A549 (cell line): ENCODE measurements around the gene KIAA0040. TPM values are rescaled to one million over a fixed set of nuclear protein-coding genes. Genes with fewer than 3 reads are reported as not detected.
A peak's percentile ranks its signal among the peaks of the same experiment; 100 is the strongest.

ENCODE experiments used
- ATAC-seq, 2 experiments: fragments of 200-7000 bp in 1 of 2; fragments of >200 bp in 1 of 2; cut with Nextera tagmentation in 1 of 2; cut with Tn5 transposase in 1 of 2; 3 replicates each; pipeline versions ENCODE4 v1.8.0 to v1.9.1; 2018 to 2020; ENCODE audit warnings: mild to moderate bottlenecking in 1 of 2, moderate library complexity in 1 of 2
- CTCF ChIA-PET: fragments of 300-600 bp; sonication (Branson Sonifier 250); formaldehyde crosslinking; extraction: SDS; loops from one replicate; lab custom pipeline; 2021; ENCODE audit warnings: antibody characterized with exemption, inconsistent platforms; lab: Yijun Ruan, JAX
- POLR2A ChIA-PET: fragments of 350-600 bp; formaldehyde crosslinking; extraction: SDS; loops from one replicate; lab custom pipeline; 2021; ENCODE audit warnings: antibody characterized with exemption, inconsistent platforms; lab: Yijun Ruan, JAX
- DNase-seq, 2 experiments: peaks; one replicate each; pipeline versions ENCODE4 v3.0.0 to v3.0.0-alpha.2; 2011 to 2016; ENCODE audit warnings: low read depth in 1 of 2, low spot score in 1 of 2
- FAIRE-seq: peaks from 2 replicates; lab custom pipeline; 2011; peaks lifted over from hg19 to GRCh38; lab: Jason Lieb, UNC
- H3K27ac ChIP-seq, 2 experiments: fragments of >200 bp; sonication (Bioruptor Twin); formaldehyde crosslinking; 3 replicates each; pipeline ENCODE4 v1.5.1; 2016 to 2017
- H3K4me1 ChIP-seq: fragments of >200 bp; sonication (Bioruptor Twin); formaldehyde crosslinking; 3 replicates; pipeline ENCODE4 v1.6.1; 2016
- H3K4me2 ChIP-seq: fragments of >200 bp; sonication (Bioruptor Twin); formaldehyde crosslinking; 3 replicates; pipeline ENCODE4 v1.6.1; 2016
- H3K4me3 ChIP-seq: fragments of >200 bp; sonication (Bioruptor Twin); formaldehyde crosslinking; 3 replicates; pipeline ENCODE4 v1.5.1; 2016
- H3K9me3 ChIP-seq: fragments of >200 bp; sonication (Bioruptor Twin); formaldehyde crosslinking; 3 replicates; pipeline ENCODE4 v1.6.1; 2016
- BHLHE40 ChIP-seq: IDR thresholded peaks from 2 replicates; pipeline ENCODE4 v1.6.1; 2012; ENCODE audit warnings: low read depth, low read length, inconsistent platforms
- CBX8 ChIP-seq: fragments of 200-600 bp; sonication (generic); IDR thresholded peaks from 2 replicates; pipeline ENCODE4 v1.6.1; 2016
- CHD2 ChIP-seq: fragments of 150-350 bp; IDR thresholded peaks from 2 replicates; pipeline ENCODE4 v1.6.1; 2014; ENCODE audit warnings: low read length; ENCODE audit not compliant: partially characterized antibody
- EHF ChIP-seq: fragments of 250-450 bp; sonication (Bioruptor Pico); IDR thresholded peaks from 2 replicates; pipeline ENCODE4 v1.5.0; 2020; ENCODE audit warnings: mild to moderate bottlenecking
- EP300 ChIP-seq, 2 experiments: fragments of >200 bp; sonication (Bioruptor Twin); formaldehyde crosslinking; IDR thresholded peaks; 2 replicates in 1 of 2; 3 replicates in 1 of 2; pipeline ENCODE4 v1.6.1; 2016 to 2017
- FOSL2 ChIP-seq, 2 experiments: fragments of 450-650 bp in 1 of 2; fragments of >200 bp in 1 of 2; sonication (Bioruptor Twin) in 1 of 2; formaldehyde crosslinking; IDR thresholded peaks; 2 replicates each; pipeline versions ENCODE4 v1.5.0 to v1.6.1; 2016 to 2020; ENCODE audit warnings: mild to moderate bottlenecking in 1 of 2, moderate library complexity in 1 of 2
- FOXS1 ChIP-seq: fragments of 250-450 bp; sonication (Bioruptor Pico); IDR thresholded peaks from 2 replicates; pipeline ENCODE4 v1.5.0; 2020; ENCODE audit warnings: mild to moderate bottlenecking, moderate library complexity
- GATA3 ChIP-seq: IDR thresholded peaks from 2 replicates; pipeline ENCODE4 v1.6.1; 2012; ENCODE audit warnings: borderline replicate concordance
- HDAC2 ChIP-seq: fragments of 200-600 bp; sonication (generic); IDR thresholded peaks from 2 replicates; pipeline ENCODE4 v1.6.1; 2016
- HES2 ChIP-seq: fragments of >200 bp; sonication (Bioruptor Twin); formaldehyde crosslinking; IDR thresholded peaks from 2 replicates; pipeline ENCODE4 v1.6.1; 2016
- HEYL ChIP-seq: fragments of 250-450 bp; sonication (Bioruptor Pico); IDR thresholded peaks from 2 replicates; pipeline ENCODE4 v1.8.0; 2021; ENCODE audit warnings: mild to moderate bottlenecking, moderate library complexity
- JUNB ChIP-seq: fragments of >200 bp; sonication (Bioruptor Twin); formaldehyde crosslinking; IDR thresholded peaks from 2 replicates; pipeline ENCODE4 v1.6.1; 2016
- MAX ChIP-seq: IDR thresholded peaks from 2 replicates; pipeline ENCODE4 v1.6.1; 2012
- MAZ ChIP-seq: fragments of 150-350 bp; IDR thresholded peaks from 2 replicates; pipeline ENCODE4 v1.6.1; 2014; ENCODE audit warnings: antibody characterized with exemption, low read depth, low read length, borderline replicate concordance
- PBX3 ChIP-seq: IDR thresholded peaks from 2 replicates; pipeline ENCODE4 v1.6.1; 2012
- RFX5 ChIP-seq: fragments of 450-650 bp; IDR thresholded peaks from 2 replicates; pipeline ENCODE4 v1.7.1; 2014; ENCODE audit warnings: antibody characterized with exemption, mild to moderate bottlenecking, moderate library complexity
- SMC3 ChIP-seq: fragments of >200 bp; sonication (Bioruptor Twin); formaldehyde crosslinking; IDR thresholded peaks from 3 replicates; pipeline ENCODE4 v1.6.1; 2018; ENCODE audit warnings: inconsistent platforms
- ZC3H11A ChIP-seq: fragments of 450-650 bp; IDR thresholded peaks from 2 replicates; pipeline ENCODE4 v1.6.1; 2014; ENCODE audit warnings: antibody characterized with exemption, mild to moderate bottlenecking
- ZNF302 ChIP-seq: fragments of 250-450 bp; sonication (Bioruptor Pico); IDR thresholded peaks from 2 replicates; pipeline ENCODE4 v1.9.0; 2021; ENCODE audit warnings: inconsistent platforms, mild to moderate bottlenecking, moderate library complexity
- WGBS: methylation state at CpG from one replicate; pipeline ENCODE4 v1.1.6; 2017; ENCODE audit errors: missing lambda C conversion rate; 5-methylcytosine and 5-hydroxymethylcytosine counted together
- polyA plus RNA-seq, 4 experiments: library from polyadenylated mRNA; depleted of rRNA in 3 of 4; stranded (reverse); fragments of >200 nt; fragmentation: RNase III in 1 of 4; extraction: RNeasy Plus Mini Kit Qiagen cat#74134 plus additional on column Dnase treatment in 1 of 4; gene quantifications; 2 replicates in 3 of 4; 3 replicates in 1 of 4; pipeline ENCODE4 v1.2.3, GENCODE V29; 2011 to 2017
- TF ChIP-seq, protein P1 (sequence below): IDR thresholded peaks from 2 replicates; pipeline ENCODE4 v1.6.1; 2012; ENCODE audit warnings: low read depth, borderline replicate concordance
- TF ChIP-seq, protein P2 (sequence below): fragments of >200 bp; sonication (Bioruptor Twin); formaldehyde crosslinking; IDR thresholded peaks from 3 replicates; pipeline ENCODE4 v1.5.1; 2016
- TF ChIP-seq, protein P3 (sequence below): fragments of 250-450 bp; sonication (Bioruptor Pico); IDR thresholded peaks from 2 replicates; pipeline ENCODE4 v1.5.0; 2021; ENCODE audit warnings: mild to moderate bottlenecking, moderate library complexity, borderline replicate concordance

Gene KIAA0040
- polyA plus RNA-seq, 2 of the 4 experiments (the other 2 are of a cell fraction) = 0.21 to 1.1 TPM

DNA sequence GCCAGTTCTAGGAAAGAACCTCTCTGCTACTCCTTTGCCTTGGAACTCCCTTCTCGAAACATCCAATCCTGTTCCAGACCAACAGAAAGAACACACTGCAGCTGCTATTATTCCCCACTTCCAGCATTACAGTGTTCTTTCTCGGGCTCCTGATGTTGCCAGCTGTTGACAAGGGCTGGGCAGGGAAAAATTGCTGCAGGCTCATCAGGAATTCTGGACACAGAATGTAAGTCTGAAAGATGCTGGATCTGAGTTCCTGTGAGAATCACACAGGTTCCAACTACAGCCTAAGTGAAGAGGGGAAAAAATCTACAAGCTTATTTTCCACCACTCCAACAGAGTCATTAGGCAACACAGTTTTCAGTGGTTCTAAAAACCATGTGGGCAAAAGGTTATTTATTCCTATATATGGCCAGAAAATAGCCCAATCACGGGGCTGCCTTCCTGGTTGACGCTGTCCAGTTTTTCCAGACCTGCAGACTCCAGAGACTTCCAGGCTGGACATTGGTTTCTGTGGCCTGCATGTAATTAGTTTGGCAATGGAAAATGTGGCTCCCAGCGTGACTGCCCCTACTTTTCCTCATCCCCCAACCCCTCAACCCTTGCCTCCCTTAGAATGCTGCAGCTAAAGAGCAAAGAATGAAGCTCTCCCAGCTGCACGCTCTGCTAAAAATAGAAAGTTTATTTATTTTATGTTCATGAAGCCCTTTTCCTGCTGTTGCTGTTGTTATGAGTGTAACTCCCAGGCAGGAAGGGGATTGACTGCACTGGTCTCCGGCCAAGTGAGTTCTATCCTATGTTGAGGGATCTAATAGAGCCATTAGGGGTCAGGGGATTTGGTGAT, 8.3 kb upstream of the KIAA0040 start:
- no peak for TF ChIP-seq HES2
- no peak for TF ChIP-seq MAX
- no peak for TF ChIP-seq RFX5
- no peak for TF ChIP-seq HDAC2
- no peak for TF ChIP-seq CHD2
- no peak for TF ChIP-seq BHLHE40
- TF ChIP-seq, protein P1, sequence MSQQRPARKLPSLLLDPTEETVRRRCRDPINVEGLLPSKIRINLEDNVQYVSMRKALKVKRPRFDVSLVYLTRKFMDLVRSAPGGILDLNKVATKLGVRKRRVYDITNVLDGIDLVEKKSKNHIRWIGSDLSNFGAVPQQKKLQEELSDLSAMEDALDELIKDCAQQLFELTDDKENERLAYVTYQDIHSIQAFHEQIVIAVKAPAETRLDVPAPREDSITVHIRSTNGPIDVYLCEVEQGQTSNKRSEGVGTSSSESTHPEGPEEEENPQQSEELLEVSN = no peak
- TF ChIP-seq ZNF302 (CRISPR knock-in tag) = no peak
- no peak for TF ChIP-seq HEYL (CRISPR knock-in tag)
- no peak for TF ChIP-seq EHF (CRISPR knock-in tag)
- TF ChIP-seq ZC3H11A = no peak
- TF ChIP-seq CBX8 = no peak
- Histone ChIP-seq H3K4me3 (no peak overlapping the region), H3K4me2 (no peak overlapping the region), H3K27ac (no peak overlapping the region), H3K9me3 (no peaks in the 10 kb centered on the region), H3K4me1 (no peaks in the 10 kb centered on the region)
- ChIA-PET CTCF (no interaction called here), POLR2A (no interaction called here)
- no peak for DNase-seq
- 14% methylated on average over 7 of the region's 7 CpGs for WGBS
- no peak for FAIRE-seq
- ATAC-seq = no peak

- H3K9me3 ChIP-seq = no peaks in the 10 kb centered on the region
- TF ChIP-seq MAZ = no peak
- no peak for TF ChIP-seq FOXS1 (CRISPR knock-in tag)
- no peak for TF ChIP-seq JUNB
- no peak for TF ChIP-seq EP300 (IDR thresholded peaks at IDR 0.05)
- TF ChIP-seq ZNF302 (CRISPR knock-in tag) = no peak
- TF ChIP-seq, all 56 proteins: peak for 0
- H3K27ac ChIP-seq = no peak overlapping the region
- FAIRE-seq (no peak), ATAC-seq (no peak), DNase-seq (no peak)
- POLR2A ChIA-PET = no interaction called here
- no peaks in the 10 kb centered on the region for H3K4me1 ChIP-seq
- H3K4me3 ChIP-seq = no peak overlapping the region
- CTCF ChIA-PET = no interaction called here
- no peak overlapping the region for H3K4me2 ChIP-seq
Observed at GRCh38 chr1:175198332-175198731, 5.8 kb upstream of the KIAA0040 start.

GRCh38 chr1:175197531-175197930, 5.0 kb upstream of the KIAA0040 start:
- H3K4me2 ChIP-seq = no peak overlapping the region
- DNase-seq = peak in 1 of 2 experiments; percentile 26
- WGBS = 51% methylated on average over 2 of the region's 2 CpGs
- ChIA-PET POLR2A (no interaction called here), CTCF (no interaction called here)
- no peak overlapping the region for H3K27ac ChIP-seq
- H3K4me1 ChIP-seq = no peaks in the 10 kb centered on the region
- no peaks in the 10 kb centered on the region for H3K9me3 ChIP-seq
- H3K4me3 ChIP-seq = no peak overlapping the region
- FAIRE-seq = no peak
- no peak for ATAC-seq
- no peak for TF ChIP-seq FOSL2 (IDR thresholded peaks at IDR 0.05)
- no peak for TF ChIP-seq FOSL2 (CRISPR knock-in tag; IDR thresholded peaks at IDR 0.05)
- TF ChIP-seq MAX = no peak
- no peak for TF ChIP-seq PBX3
- no peak for TF ChIP-seq JUNB
- TF ChIP-seq, protein P2, sequence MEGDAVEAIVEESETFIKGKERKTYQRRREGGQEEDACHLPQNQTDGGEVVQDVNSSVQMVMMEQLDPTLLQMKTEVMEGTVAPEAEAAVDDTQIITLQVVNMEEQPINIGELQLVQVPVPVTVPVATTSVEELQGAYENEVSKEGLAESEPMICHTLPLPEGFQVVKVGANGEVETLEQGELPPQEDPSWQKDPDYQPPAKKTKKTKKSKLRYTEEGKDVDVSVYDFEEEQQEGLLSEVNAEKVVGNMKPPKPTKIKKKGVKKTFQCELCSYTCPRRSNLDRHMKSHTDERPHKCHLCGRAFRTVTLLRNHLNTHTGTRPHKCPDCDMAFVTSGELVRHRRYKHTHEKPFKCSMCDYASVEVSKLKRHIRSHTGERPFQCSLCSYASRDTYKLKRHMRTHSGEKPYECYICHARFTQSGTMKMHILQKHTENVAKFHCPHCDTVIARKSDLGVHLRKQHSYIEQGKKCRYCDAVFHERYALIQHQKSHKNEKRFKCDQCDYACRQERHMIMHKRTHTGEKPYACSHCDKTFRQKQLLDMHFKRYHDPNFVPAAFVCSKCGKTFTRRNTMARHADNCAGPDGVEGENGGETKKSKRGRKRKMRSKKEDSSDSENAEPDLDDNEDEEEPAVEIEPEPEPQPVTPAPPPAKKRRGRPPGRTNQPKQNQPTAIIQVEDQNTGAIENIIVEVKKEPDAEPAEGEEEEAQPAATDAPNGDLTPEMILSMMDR = no peak
- TF ChIP-seq SMC3 = no peak
- no peak for TF ChIP-seq BHLHE40
- no peak for TF ChIP-seq FOXS1 (CRISPR knock-in tag)
- TF ChIP-seq, protein P3, sequence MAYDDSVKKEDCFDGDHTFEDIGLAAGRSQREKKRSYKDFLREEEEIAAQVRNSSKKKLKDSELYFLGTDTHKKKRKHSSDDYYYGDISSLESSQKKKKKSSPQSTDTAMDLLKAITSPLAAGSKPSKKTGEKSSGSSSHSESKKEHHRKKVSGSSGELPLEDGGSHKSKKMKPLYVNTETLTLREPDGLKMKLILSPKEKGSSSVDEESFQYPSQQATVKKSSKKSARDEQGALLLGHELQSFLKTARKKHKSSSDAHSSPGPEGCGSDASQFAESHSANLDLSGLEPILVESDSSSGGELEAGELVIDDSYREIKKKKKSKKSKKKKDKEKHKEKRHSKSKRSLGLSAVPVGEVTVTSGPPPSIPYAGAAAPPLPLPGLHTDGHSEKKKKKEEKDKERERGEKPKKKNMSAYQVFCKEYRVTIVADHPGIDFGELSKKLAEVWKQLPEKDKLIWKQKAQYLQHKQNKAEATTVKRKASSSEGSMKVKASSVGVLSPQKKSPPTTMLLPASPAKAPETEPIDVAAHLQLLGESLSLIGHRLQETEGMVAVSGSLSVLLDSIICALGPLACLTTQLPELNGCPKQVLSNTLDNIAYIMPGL (CRISPR knock-in tag) = no peak
- TF ChIP-seq CHD2 = no peak
- TF ChIP-seq, protein P1 = no peak
- TF ChIP-seq GATA3 = no peak
- TF ChIP-seq, all 56 proteins: peak for 0
